Measurements from ENCODE around the gene HOXC12.
A peak's percentile ranks its signal among the peaks of the same experiment; 100 is the strongest.

Gene HOXC12

DNA sequence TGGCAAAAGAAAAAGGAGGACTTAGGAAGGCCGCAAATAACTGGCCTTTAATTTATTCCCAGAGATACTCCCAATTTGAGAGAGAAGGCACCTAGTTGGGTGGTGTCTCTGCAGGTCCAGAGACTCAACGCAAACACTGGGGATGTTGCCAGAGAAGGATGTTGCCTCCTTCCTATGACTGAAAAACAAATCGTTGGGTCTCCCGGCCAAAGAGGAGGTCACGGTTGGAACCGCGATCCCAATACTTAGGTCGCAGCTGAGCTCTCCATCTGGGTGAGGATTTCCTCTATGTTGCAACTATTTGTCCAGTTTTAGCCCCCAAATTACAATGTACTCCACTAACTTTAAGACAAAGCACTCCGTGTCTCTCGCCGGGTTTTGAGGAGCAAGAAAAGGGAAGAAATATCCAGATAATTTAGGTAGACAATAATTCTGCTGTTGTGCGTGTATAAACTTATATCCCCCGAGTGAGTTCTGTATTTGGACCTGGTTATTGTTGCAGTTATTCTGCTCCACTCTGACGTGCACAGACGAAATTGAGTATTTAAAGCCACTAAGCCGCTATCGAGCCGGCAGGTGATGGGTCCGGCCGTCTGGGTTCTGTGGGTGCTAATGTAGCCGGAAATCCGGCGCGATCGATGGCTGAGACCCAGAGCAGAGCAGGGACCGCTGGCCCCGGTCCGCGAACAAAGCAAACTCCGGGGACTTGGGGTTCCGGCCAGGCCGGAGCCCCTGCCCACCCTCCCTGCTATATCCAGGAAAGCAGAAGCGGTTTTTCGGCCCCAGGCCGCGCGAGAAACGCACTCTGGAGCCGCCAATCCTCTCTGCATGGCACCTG lies 5.7 kb downstream of the HOXC12 start:
- ChIA-PET POLR2A (no interaction called here), CTCF (interaction anchor here (1.3 to 1.4 kb wide), 2 partner anchors 16 to 195 kb away, joined by 4 read pairs; no protein-coding TSS in a partner anchor)
- no peak for DNase-seq (ENCODE audit: low read depth, low spot score)

DNA sequence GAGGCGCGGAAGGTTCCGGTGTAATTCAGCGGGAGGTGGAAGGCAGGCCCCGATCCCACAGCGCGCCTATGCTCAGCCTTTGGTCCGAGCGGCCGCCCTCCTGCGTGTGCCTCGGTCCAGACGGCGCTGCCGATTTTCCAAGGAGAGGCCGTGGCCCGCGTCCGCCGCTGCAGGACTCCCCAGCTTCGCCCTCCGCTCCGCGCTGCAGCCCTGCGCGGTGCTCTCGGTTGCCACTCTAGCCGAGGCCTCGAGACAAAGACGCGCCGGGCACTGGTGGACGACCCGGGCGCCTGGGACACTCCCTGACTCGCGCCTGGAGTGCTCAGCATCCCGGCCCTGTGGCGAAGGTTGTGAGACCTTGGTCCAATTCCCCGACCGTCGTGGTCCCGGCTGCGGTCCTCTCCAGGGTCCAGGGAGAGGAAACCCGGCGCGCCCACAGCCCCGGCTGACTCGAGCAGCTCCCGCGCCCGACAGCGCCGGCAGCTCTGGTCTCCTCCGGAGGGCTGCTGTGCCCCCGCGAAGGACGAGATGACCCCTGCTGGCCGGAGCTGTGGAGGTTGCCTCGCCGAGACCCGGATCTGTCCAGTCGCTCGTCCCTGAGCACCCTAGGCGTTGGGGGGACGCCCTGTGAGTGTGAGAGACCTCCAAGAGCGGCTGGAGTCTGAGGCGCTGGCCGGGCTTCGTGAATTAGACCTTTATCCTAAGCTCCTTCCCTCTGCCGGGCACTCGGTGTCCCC lies 6.5 kb downstream of the HOXC12 start:
- no peak for DNase-seq (ENCODE audit: low read depth, low spot score)
- CTCF ChIA-PET, result interaction anchor here (0.9 to 1.6 kb wide), 6 partner anchors 8 to 215 kb away, joined by 3 to 7 read pairs (median 4); no protein-coding TSS in a partner anchor

More for the DNA sequence above, 5.7 kb downstream of the HOXC12 start:
- no peak overlapping the region for H3K4me3 ChIP-seq (ENCODE audit: low read depth, low read length)
- TF ChIP-seq, protein P1, sequence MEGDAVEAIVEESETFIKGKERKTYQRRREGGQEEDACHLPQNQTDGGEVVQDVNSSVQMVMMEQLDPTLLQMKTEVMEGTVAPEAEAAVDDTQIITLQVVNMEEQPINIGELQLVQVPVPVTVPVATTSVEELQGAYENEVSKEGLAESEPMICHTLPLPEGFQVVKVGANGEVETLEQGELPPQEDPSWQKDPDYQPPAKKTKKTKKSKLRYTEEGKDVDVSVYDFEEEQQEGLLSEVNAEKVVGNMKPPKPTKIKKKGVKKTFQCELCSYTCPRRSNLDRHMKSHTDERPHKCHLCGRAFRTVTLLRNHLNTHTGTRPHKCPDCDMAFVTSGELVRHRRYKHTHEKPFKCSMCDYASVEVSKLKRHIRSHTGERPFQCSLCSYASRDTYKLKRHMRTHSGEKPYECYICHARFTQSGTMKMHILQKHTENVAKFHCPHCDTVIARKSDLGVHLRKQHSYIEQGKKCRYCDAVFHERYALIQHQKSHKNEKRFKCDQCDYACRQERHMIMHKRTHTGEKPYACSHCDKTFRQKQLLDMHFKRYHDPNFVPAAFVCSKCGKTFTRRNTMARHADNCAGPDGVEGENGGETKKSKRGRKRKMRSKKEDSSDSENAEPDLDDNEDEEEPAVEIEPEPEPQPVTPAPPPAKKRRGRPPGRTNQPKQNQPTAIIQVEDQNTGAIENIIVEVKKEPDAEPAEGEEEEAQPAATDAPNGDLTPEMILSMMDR (IDR thresholded peaks at IDR 0.05; ENCODE audit: insufficient read depth, low read length, missing control alignments), result no peak

GRCh38 chr12:53963005-53963404 lies 8.3 kb downstream of the HOXC12 start:
- H3K4me3 ChIP-seq (ENCODE audit: low read depth, low read length), result peak overlapping the region; percentile 38
- ChIA-PET CTCF (interaction anchor here (1.0 to 2.0 kb wide), 4 partner anchors 23 to 244 kb away, joined by 3 to 5 read pairs (median 4); partner anchors contain the start of gene HOXC10), POLR2A (no interaction called here)
- TF ChIP-seq, protein P1 (IDR thresholded peaks at IDR 0.05; ENCODE audit: insufficient read depth, low read length, missing control alignments), result no peak
- no peak for DNase-seq (ENCODE audit: low read depth, low spot score)

More for the DNA sequence above, 6.5 kb downstream of the HOXC12 start:
- TF ChIP-seq, protein P1 (IDR thresholded peaks at IDR 0.05; ENCODE audit: insufficient read depth, low read length, missing control alignments), result no peak
- POLR2A ChIA-PET, result interaction anchor here (0.6 kb wide), 2 partner anchors 39 to 108 kb away, joined by 4 read pairs; no protein-coding TSS in a partner anchor
- H3K4me3 ChIP-seq (ENCODE audit: low read depth, low read length), result no peak overlapping the region; the same call in 1 of the 2 replicates

- ChIA-PET POLR2A (interaction anchor here (0.6 kb wide), 1 partner anchor 11 kb away, joined by 4 read pairs; the partner anchor contains the start of gene HOTAIR), CTCF (interaction anchor here (1.0 to 2.0 kb wide), 5 partner anchors 22 to 251 kb away, joined by 3 to 5 read pairs (median 4); partner anchors contain the start of gene HOXC10)
- DNase-seq (ENCODE audit: low read depth, low spot score), result no peak
- TF ChIP-seq, protein P1 (IDR thresholded peaks at IDR 0.05; ENCODE audit: insufficient read depth, low read length, missing control alignments), result no peak
- H3K4me3 ChIP-seq (ENCODE audit: low read depth, low read length), result peak overlapping the region; percentile 38
Observed at GRCh38 chr12:53963434-53964314, 9.0 kb downstream of the HOXC12 start.

- H3K4me3 ChIP-seq (ENCODE audit: low read depth, low read length), result peak overlapping the region; percentile 38
- CTCF ChIA-PET, result interaction anchor here (0.9 to 3.8 kb wide), 5 partner anchors 21 to 266 kb away, joined by 3 to 13 read pairs (median 5); partner anchors contain the start of gene HOXC10
- TF ChIP-seq, protein P1 (IDR thresholded peaks at IDR 0.05; ENCODE audit: insufficient read depth, low read length, missing control alignments), result no peak
- DNase-seq (ENCODE audit: low read depth, low spot score), result no peak
- POLR2A ChIA-PET, result interaction anchor here (0.6 kb wide), 1 partner anchor 11 kb away, joined by 4 read pairs; the partner anchor contains the start of gene HOTAIR
Observed at GRCh38 chr12:53964315-53964713, 9.6 kb downstream of the HOXC12 start.
